ENCODE measurements around the gene NDUFC1.

NDUFC1 gene

DNA sequence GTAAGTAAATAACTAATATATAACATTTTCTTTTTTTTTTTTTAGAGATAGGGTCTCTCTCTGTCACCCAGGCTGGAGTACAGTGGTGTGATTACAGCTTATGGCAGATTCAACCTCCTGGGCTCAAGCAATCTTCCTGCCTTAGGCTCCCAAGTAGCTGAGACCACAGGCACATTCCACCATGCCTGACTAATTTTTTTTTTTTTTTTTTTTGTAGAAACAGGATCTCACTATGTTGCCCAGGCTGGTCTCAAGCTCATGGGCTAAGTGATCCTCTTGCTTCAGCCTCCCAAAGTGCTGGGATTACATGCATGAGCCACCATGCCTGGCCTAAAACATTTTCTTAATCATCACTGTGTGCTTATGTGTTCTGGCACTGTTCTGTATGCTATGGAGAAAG, 55.0 kb downstream of the NDUFC1 start:
- DNase-seq (ENCODE audit: low read depth) = no peak

DNA sequence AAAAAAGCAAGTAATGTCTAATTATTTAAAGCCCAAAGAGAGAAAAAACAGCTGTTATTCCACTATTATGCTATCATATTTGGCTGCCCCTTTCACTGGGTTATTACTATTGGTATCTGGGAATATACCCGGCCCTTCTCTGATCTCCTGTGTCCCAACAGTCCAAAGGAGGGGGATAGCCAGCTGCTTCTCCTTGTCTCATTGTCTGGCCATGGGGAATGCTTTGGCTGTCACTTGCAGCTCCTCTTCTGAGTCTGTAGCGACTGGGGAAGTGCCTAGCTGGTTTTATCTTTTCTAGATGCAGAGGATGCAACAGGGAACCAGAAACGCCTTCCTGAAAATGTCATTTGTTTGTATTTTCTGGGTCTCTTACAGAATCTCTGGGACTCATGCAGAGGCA, 56.1 kb downstream of the NDUFC1 start:
- DNase-seq (ENCODE audit: low read depth) = no peak

DNA sequence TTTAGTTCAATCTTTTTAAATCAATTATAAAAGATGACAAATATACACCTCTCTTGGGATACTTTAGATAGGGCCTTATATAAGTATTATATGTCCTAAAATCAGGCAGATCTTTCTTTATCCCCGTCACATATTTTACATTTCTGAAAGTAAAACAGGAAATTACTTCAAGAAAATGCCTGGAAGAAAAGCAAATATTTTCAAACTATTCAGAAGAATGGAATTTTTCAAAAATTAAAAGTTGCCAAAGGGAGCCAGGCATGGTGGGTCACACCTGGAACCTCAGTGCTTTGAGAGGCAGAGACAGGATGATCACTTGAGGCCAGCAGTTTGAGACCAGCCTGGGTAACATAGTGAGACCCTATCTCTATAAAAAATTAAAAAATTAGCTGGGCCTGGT, 56.7 kb downstream of the NDUFC1 start:
- DNase-seq (ENCODE audit: low read depth) = peak; percentile 41

DNA sequence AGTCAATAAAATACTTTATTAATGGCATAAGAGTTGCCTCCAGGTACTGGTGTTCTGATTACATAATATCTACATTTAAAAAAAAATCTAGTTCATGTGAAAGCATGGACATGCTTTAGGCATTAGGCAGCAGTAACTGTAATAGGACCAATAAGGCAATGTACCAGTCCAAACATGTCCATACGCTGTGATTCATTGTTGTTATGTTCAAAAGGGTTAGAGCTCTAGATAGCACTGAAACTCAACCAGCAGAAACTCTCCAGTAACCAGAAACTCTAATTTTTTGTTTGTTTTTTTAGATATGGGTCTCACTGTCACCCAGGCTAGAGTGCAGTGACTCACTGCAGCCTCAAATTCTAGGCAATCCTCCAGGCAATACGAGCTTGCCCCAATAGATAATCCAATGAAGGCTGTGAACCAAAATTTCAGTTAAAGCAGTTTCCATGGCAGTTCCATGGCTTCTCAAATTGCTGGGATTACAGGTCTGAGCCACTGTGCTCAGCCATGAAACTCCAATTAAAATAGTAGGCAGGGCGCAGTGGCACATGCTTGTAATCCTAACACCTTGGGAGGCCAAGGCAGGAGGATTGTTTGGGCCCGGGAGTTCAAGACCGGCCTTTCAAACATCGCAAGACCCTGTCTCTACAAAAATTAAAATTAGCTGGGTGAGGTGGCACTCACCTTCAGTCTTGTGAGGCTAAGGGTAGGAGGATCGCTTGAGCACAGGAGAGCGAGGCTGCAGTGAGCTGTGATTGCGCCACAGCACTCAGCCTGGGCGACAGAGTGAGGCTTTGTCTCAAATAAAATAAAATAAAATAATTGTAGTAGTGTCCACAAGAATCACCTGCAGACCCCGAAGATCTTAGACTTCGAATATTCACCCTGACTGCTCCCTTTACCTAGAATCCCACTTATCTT, 58.6 kb downstream of the NDUFC1 start:
- DNase-seq (ENCODE audit: low read depth) = peak; percentile 99

DNA sequence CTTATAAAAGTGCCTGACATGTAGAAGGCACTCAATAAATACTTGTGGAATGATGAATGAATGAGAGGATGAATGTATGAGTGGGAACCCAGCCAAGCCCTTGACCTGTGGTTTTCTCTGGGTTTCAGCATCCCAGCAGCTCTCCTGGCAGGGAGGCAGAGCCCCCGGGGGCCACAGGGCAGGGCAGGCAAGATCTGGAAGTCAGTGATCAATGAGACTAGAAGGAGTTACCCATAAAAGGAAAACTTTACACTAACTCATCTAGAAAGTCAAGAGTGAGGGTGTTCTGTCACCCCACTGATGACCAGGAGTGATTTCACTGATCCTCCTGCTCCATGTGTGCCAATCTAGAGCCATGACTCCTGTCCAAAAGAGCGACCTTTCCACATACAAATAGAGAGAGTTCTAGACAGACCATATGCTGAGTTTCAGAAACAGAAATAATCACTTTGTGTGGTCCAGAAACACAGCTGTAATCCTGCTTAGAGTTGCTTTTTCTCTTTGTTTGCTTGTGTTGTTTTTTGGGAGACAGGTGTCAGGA, 59.7 kb downstream of the NDUFC1 start:
- DNase-seq (ENCODE audit: low read depth) = no peak

DNA sequence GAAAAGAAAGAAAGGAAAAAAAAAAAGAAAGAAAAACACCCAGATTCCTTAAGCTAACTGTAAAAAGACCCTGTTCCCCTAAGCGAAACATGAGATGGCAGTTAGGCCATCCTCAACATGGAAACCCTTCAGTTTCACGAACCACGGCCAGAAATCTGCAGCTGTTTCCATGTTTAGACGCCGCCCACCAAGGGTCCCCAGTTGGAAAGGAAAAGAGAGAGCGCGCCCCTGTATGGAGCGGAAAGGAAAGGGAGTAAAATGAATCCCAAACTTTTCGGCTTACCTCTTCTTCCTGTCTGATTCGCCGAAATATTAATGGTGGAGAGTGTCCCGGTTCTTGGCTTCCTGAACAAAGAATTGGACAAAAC, 60.5 kb downstream of the NDUFC1 start:
- no peak for DNase-seq (ENCODE audit: low read depth)

DNA sequence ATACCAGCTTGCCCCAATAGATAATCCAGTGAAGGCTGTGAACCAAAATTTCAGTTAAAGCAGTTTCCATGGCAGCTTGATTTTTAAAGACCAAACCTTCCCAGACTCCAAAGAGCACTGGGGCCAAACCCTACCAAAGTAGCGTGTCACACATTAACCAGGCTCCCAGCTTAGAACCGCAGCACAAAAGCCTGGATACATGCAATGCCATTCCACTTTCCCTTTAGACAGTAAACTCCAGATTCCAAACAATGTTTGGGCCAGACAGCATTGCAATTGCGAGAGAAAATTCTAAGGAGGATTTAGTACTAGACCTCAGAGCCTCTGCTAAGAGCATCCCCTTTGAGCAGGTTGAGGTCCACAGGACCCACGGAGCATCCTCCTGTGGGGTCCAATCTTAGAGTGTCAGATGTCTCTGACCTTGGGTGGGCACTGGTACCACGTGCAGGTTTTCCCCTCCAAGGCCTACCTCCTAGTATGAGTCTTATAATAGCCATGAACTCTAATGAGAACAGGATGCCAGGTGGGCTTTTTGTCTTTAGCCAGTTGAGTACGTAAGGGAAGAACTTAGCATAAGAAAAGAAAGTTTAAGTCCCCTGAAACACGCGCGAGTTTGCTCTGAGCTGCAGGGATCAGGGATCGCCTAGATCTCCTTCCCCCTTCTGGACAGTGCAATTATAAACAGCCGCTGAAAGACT, 61.0 kb downstream of the NDUFC1 start:
- no peak for DNase-seq (ENCODE audit: low read depth)

All from GM04503 (cell line).